Uterus (tissue), 2 donors: Measurements from ENCODE around the gene ZBTB42.

Source experiments
- POLR2A ChIP-seq, 2 donors: fragments of 450-650 bp; IDR thresholded peaks; one replicate each; pipeline ENCODE4 v1.6.1; 2016; ENCODE audit warnings: antibody characterized with exemption in 2 of 2, mild to moderate bottlenecking in 1 of 2, moderate library complexity in 1 of 2
- TF ChIP-seq, protein P1 (sequence below), 4 experiments: fragments of 200-600 bp in 2 of 4; fragments of 450-650 bp in 2 of 4; sonication (generic) in 2 of 4; IDR thresholded peaks; one replicate each; pipeline ENCODE4 v1.5.1; 2016 to 2019; ENCODE audit warnings: antibody characterized with exemption in 4 of 4, mild to moderate bottlenecking in 2 of 4, moderate library complexity in 1 of 4

DNA sequence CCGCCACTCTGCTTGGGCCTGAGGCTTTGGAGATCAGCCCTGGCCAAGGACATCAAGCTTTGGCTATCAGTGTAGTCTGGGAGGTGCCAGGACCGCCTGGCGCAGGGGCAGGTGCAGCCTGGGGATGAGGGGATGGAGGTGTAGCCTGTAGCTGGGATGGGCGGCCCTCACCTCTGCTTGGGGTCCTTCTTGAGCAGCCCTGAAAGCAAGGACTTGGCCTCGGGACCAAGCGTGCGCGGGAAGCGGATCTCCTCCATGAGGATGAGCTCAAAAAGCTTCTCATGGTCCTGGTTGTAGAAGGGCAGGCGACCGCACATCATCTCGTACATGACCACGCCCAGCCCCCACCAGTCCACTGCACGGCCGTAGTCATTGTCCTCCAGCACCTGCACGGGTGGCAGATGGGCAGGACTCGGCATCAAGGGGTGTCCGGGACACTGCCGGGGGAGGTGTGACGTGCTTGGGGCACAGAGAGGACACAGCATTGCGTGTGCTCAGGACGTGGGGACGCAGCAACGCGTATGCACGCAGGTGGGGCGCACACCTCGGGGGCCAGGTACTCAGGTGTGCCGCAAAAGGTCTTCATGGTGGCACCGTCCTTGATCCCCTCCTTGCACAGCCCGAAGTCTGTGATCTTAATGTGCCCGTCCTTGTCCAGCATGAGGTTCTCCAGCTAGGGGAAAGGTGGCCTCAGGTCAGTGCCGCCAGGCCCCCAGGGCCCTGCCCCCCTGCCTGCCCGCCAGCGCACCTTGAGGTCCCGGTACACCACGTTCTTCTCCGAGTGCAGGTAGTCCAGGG lies 28.0 kb upstream of the ZBTB42 start:
- TF ChIP-seq, protein P1, sequence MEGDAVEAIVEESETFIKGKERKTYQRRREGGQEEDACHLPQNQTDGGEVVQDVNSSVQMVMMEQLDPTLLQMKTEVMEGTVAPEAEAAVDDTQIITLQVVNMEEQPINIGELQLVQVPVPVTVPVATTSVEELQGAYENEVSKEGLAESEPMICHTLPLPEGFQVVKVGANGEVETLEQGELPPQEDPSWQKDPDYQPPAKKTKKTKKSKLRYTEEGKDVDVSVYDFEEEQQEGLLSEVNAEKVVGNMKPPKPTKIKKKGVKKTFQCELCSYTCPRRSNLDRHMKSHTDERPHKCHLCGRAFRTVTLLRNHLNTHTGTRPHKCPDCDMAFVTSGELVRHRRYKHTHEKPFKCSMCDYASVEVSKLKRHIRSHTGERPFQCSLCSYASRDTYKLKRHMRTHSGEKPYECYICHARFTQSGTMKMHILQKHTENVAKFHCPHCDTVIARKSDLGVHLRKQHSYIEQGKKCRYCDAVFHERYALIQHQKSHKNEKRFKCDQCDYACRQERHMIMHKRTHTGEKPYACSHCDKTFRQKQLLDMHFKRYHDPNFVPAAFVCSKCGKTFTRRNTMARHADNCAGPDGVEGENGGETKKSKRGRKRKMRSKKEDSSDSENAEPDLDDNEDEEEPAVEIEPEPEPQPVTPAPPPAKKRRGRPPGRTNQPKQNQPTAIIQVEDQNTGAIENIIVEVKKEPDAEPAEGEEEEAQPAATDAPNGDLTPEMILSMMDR (IDR thresholded peaks at IDR 0.05): no peak
- no peak for TF ChIP-seq POLR2A (IDR thresholded peaks at IDR 0.05)
